K562 (cell line): ENCODE data around the gene N4BP3. TPM values are rescaled to one million over a fixed set of nuclear protein-coding genes. Genes with fewer than 3 reads are reported as not detected.

ENCODE experiments used
- ATAC-seq: fragments of 200-7000 bp; cut with Tn5 transposase; 3 replicates; pipeline ENCODE4 v1.9.1; 2020; ENCODE audit warnings: moderate library complexity
- BruUV-seq: library from RNA; stranded (reverse); fragments of 400-500 nt; replicated peaks from 2 replicates; lab custom pipeline; 2021; lab: Mats Ljungman, UMichigan
- CTCF ChIA-PET: fragments of 300-600 bp; formaldehyde crosslinking; extraction: SDS; loops from one replicate; lab custom pipeline; 2021; ENCODE audit warnings: low intra/inter-chr PET ratio; lab: Yijun Ruan, JAX
- POLR2A ChIA-PET: fragments of 300-600, 350-650 bp; sonication (Branson Sonifier 250); formaldehyde crosslinking; extraction: SDS; loops from one replicate; lab custom pipeline; 2021; ENCODE audit warnings: antibody characterized with exemption, inconsistent platforms; lab: Yijun Ruan, JAX
- DNase-seq, 4 experiments: peaks; one replicate each; pipeline versions ENCODE4 v3.0.0 to v3.0.0-alpha.2; 2011 to 2018; ENCODE audit warnings: low spot score in 3 of 4, mixed read lengths in 3 of 4; ENCODE audit errors: extremely low read depth in 1 of 4
- FAIRE-seq: peaks from 2 replicates; lab custom pipeline; 2011; peaks lifted over from hg19 to GRCh38; lab: Jason Lieb, UNC
- H2AFZ ChIP-seq: 2 replicates; pipeline ENCODE4 v1.6.0; 2011; ENCODE audit warnings: low read depth, low read length, control low read depth, inconsistent platforms
- H3K27ac ChIP-seq: fragments of 200-600 bp; 3 replicates; pipeline ENCODE4 v1.8.0; 2011; ENCODE audit warnings: low read depth, mild to moderate bottlenecking, control low read depth, inconsistent platforms, low read length, moderate library complexity, mixed read lengths; ENCODE audit errors: extremely low read depth
- H3K27me3 ChIP-seq, 2 experiments: fragments of 300-600 bp in 1 of 2; 2 replicates in 1 of 2; 3 replicates in 1 of 2; pipeline versions ENCODE4 v1.6.0 to v1.8.0; 2011; ENCODE audit warnings: inconsistent platforms in 2 of 2, low read length in 2 of 2, mild to moderate bottlenecking in 1 of 2, mixed read lengths in 1 of 2, moderate library complexity in 1 of 2; ENCODE audit not compliant: control insufficient read depth in 2 of 2, insufficient read depth in 2 of 2
- H3K36me3 ChIP-seq: fragments of 300-600 bp; 3 replicates; pipeline ENCODE4 v1.8.0; 2011; ENCODE audit warnings: mild to moderate bottlenecking, low read length, inconsistent platforms; ENCODE audit not compliant: control insufficient read depth, insufficient read depth
- H3K4me1 ChIP-seq, 2 experiments: fragments of 200-600 bp in 1 of 2; replicated peaks in 1 of 2; 2 replicates in 1 of 2; 3 replicates in 1 of 2; pipeline versions ENCODE4 v1.5.1 to v1.8.0; 2011; ENCODE audit warnings: inconsistent platforms in 2 of 2, low read length in 2 of 2, mild to moderate bottlenecking in 1 of 2, mixed read lengths in 1 of 2, moderate library complexity in 1 of 2; ENCODE audit not compliant: control insufficient read depth in 2 of 2, insufficient read depth in 2 of 2
- H3K4me2 ChIP-seq: 2 replicates; pipeline ENCODE4 v1.6.1; 2011; ENCODE audit warnings: low read length, control low read depth, inconsistent platforms, mixed read lengths; ENCODE audit not compliant: insufficient read depth
- H3K4me3 ChIP-seq: fragments of 200-600 bp; sonication (generic), shearing (Covaris generic); 2 replicates; pipeline ENCODE4 v1.5.1; 2016; ENCODE audit warnings: control low read depth, inconsistent platforms
- H3K79me2 ChIP-seq: fragments of 200-600 bp; 3 replicates; pipeline ENCODE4 v1.8.0; 2011; ENCODE audit warnings: low read length, inconsistent platforms; ENCODE audit not compliant: control insufficient read depth, insufficient read depth
- H3K9ac ChIP-seq, 2 experiments: 2 replicates each; pipeline versions ENCODE4 v1.6.0 to v1.6.1; 2011; ENCODE audit warnings: low read depth in 2 of 2, low read length in 2 of 2, control low read depth in 1 of 2, inconsistent platforms in 1 of 2, mild to moderate bottlenecking in 1 of 2, mixed read lengths in 1 of 2; ENCODE audit not compliant: insufficient read depth in 1 of 2
- H3K9me1 ChIP-seq: one replicate; pipeline ENCODE4 v1.6.0; 2011; ENCODE audit warnings: inconsistent platforms, mild to moderate bottlenecking, low read length, moderate library complexity; ENCODE audit not compliant: control insufficient read depth, insufficient read depth
- H3K9me3 ChIP-seq: replicated peaks from 2 replicates; pipeline ENCODE4 v1.5.1; 2011; ENCODE audit warnings: low read depth, low read length, inconsistent platforms; ENCODE audit not compliant: control insufficient read depth, insufficient read depth
- H4K20me1 ChIP-seq: replicated peaks from 2 replicates; pipeline ENCODE4 v1.6.1; 2011; ENCODE audit warnings: low read length, inconsistent platforms, mixed read lengths; ENCODE audit not compliant: control insufficient read depth, insufficient read depth
- ARID3B ChIP-seq: fragments of 250-450 bp; sonication (Bioruptor Pico); IDR thresholded peaks from 2 replicates; pipeline ENCODE4 v1.4.0; 2020; ENCODE audit warnings: borderline replicate concordance
- BDP1 ChIP-seq: IDR thresholded peaks from 3 replicates; pipeline ENCODE4 v1.6.1; 2011; ENCODE audit not compliant: insufficient read length, insufficient read depth
- CEBPG ChIP-seq, 3 experiments: fragments of 200-800 bp in 1 of 3; sonication (Bioruptor generic) in 1 of 3; sonication (generic) in 1 of 3; formaldehyde crosslinking in 1 of 3; IDR thresholded peaks in 2 of 3; conservative IDR thresholded peaks in 1 of 3; 2 replicates each; pipeline versions ENCODE4 v1.6.1 to v1.8.0; 2016 to 2022; ENCODE audit warnings: missing compliant biosample characterization in 2 of 3, missing genetic modification characterization in 2 of 3, mild to moderate bottlenecking in 1 of 3, missing genetic modification reagents in 1 of 3
- DDX20 ChIP-seq: fragments of 450-650 bp; IDR thresholded peaks from 2 replicates; pipeline ENCODE4 v1.6.1; 2016; ENCODE audit warnings: missing genetic modification characterization, low read depth, mild to moderate bottlenecking, missing compliant biosample characterization, moderate library complexity
- HNRNPK ChIP-seq: fragments of 200-400 bp; formaldehyde crosslinking; IDR thresholded peaks from one replicate; pipeline ENCODE4 v1.6.1; 2018; ENCODE audit warnings: mild to moderate bottlenecking, low read depth, low read length; ENCODE audit not compliant: poor library complexity, severe bottlenecking
- PCBP2 ChIP-seq: fragments of 200-400 bp; formaldehyde crosslinking; IDR thresholded peaks from 2 replicates; pipeline ENCODE4 v1.6.1; 2018; ENCODE audit warnings: low read length, low read depth, mild to moderate bottlenecking, moderate library complexity; ENCODE audit not compliant: poor library complexity, severe bottlenecking
- RBM25 ChIP-seq: fragments of 200-400 bp; formaldehyde crosslinking; IDR thresholded peaks from 2 replicates; pipeline ENCODE4 v1.6.1; 2018; ENCODE audit warnings: low read length, low read depth, moderate library complexity; ENCODE audit not compliant: severe bottlenecking
- SIX5 ChIP-seq, 2 experiments: IDR thresholded peaks; 2 replicates each; pipeline ENCODE4 v1.6.1; 2011; ENCODE audit warnings: low read length in 2 of 2, borderline replicate concordance in 1 of 2, low read depth in 1 of 2, mild to moderate bottlenecking in 1 of 2, moderate library complexity in 1 of 2; ENCODE audit not compliant: insufficient read depth in 1 of 2
- SMARCE1 ChIP-seq: fragments of 450-650 bp; IDR thresholded peaks from 2 replicates; pipeline ENCODE4 v1.7.1; 2016; ENCODE audit warnings: mild to moderate bottlenecking
- XRCC4 ChIP-seq: IDR thresholded peaks from one replicate; pipeline ENCODE4 v1.6.1; 2011; ENCODE audit not compliant: insufficient read depth, insufficient read length; ENCODE audit errors: extremely low read depth
- ZC3H11A ChIP-seq: IDR thresholded peaks from 2 replicates; pipeline ENCODE4 v1.6.1; 2012; ENCODE audit warnings: low read depth, low read length, improper control_type of control experiment
- ZNF239 ChIP-seq: fragments of 250-450 bp; sonication (Bioruptor Pico); IDR thresholded peaks from 2 replicates; pipeline ENCODE4 v1.4.0; 2020; ENCODE audit warnings: mild to moderate bottlenecking
- ZNF24 ChIP-seq: fragments of 450-650 bp; IDR thresholded peaks from 2 replicates; pipeline ENCODE4 v1.6.1; 2016
- ZNF280A ChIP-seq: fragments of 450-650 bp; IDR thresholded peaks from 2 replicates; pipeline ENCODE4 v1.6.1; 2018; ENCODE audit warnings: mild to moderate bottlenecking, low read depth; ENCODE audit not compliant: partially characterized antibody
- ZSCAN32 ChIP-seq: fragments of 450-650 bp; formaldehyde crosslinking; IDR thresholded peaks from 2 replicates; pipeline ENCODE4 v1.4.0; 2020; ENCODE audit warnings: mild to moderate bottlenecking, moderate library complexity
- WGBS: fragments of 100-300 bp; shearing (Covaris generic); methylation state at CpG from one replicate; pipeline ENCODE4 v1.1.6; 2016; ENCODE audit warnings: low coverage, mixed read lengths; ENCODE audit not compliant: insufficient coverage; ENCODE audit errors: missing lambda C conversion rate; 5-methylcytosine and 5-hydroxymethylcytosine counted together
- in situ Hi-C: fragments of 300-500 bp; cut with MboI; formaldehyde crosslinking; loops from 4 replicates; pipeline ENCODE4 v1.15.0; 2018; ENCODE audit warnings: inconsistent platforms, mixed read lengths
- intact Hi-C: fragments of 100-400 bp; cut with micrococcal nuclease; formaldehyde crosslinking; loops from 2 replicates; pipeline ENCODE4 v1.14.2; 2022
- polyA plus RNA-seq, 8 experiments: library from polyadenylated mRNA; depleted of rRNA in 4 of 8; stranded (reverse) in 5 of 8; unstranded in 3 of 8; fragments of >200 nt; fragmentation: Nextera tagmentation in 2 of 8; fragmentation: Illumina TruSeq in 1 of 8; extraction: Ambion mirVana in 2 of 8; extraction: Trizol in 1 of 8; gene quantifications; 2 replicates each; pipeline versions ENCODE4 v1.2.1 to v1.2.3, GENCODE V29; 2011 to 2014; ENCODE audit warnings: inconsistent platforms in 1 of 8, missing spikeins in 1 of 8
- total RNA-seq, 7 experiments: library from RNA; depleted of rRNA in 6 of 7; stranded (reverse); fragments of >200 nt in 6 of 7; fragmentation: Illumina TruSeq in 2 of 7; extraction: Trizol in 2 of 7; gene quantifications; 2 replicates each; pipeline versions ENCODE4 v1.2.1 to v1.2.3, GENCODE V29; 2011 to 2021; ENCODE audit warnings: low replicate concordance in 1 of 7

Gene N4BP3
- total and polyA plus RNA-seq, 9 of the 15 experiments (the other 6 are each of a cell fraction or from before 2014, with no cell fraction given): 0.06 to 7.0 (median 2.4) TPM

- TF ChIP-seq CEBPG (CRISPR knock-in tag; IDR thresholded peaks at IDR 0.05) (no peak; the same call in 1 of the 2 replicates), CEBPG (tag; conservative IDR thresholded peaks at IDR 0.05 in 1 of 2, IDR thresholded peaks at IDR 0.05 in 1 of 2) (0 out of 4 replicates have a peak, but pooled peaks of 1 of the 2 experiments have one; percentile 11), ZNF24 (peak; percentile 49; the same call in 1 of the 2 replicates), RBM25 (peak; percentile 82)
These were observed 32.5 kb upstream of the N4BP3 start (continued) for GRCh38 chr5:178080618-178081410.

- WGBS: 2% methylated on average over 9 of the region's 12 CpGs
- Histone ChIP-seq H3K27me3 (peaks cover 2 to 14% of the 10 kb centered on the region in 2 experiments; a peak in 2 of 5 replicates), H3K4me1 (peaks cover 15 to 16% of the 10 kb centered on the region in 2 experiments; a peak in 4 of 5 replicates), H3K4me3 (no peak overlapping the region), H2AFZ (peak overlapping the region; percentile 44; the same call in 1 of the 2 replicates), H3K27ac (no peak overlapping the region), H3K79me2 (no peaks in the 10 kb centered on the region), H3K9me3 (no peaks in the 10 kb centered on the region), H3K9me1 (no peaks in the 10 kb centered on the region), H3K36me3 (no peaks in the 10 kb centered on the region), H3K4me2 (peak overlapping the region; percentile 10), H3K9ac (peak overlapping the region in 1 of 2 experiments; percentile 65; a peak in 1 of 4 replicates), H4K20me1 (no peaks in the 10 kb centered on the region)
- no TSS peak for BruUV-seq
- CTCF ChIA-PET: interaction anchor here (0.7 kb wide), 1 partner anchor 63 kb away, joined by 3 read pairs; no protein-coding TSS in a partner anchor
- POLR2A ChIA-PET: interaction anchor here (0.6 to 1.0 kb wide), 3 partner anchors 8 to 1145 kb away, joined by 3 read pairs; no protein-coding TSS in a partner anchor
- intact Hi-C loops (no loop called here), in situ Hi-C loops (no loop called here)
- peak in 3 of 4 experiments; percentile 35 to 45 (median 37) for DNase-seq
- FAIRE-seq: peak; percentile 35
- ATAC-seq: peak; percentile 67
- no peak for TF ChIP-seq BDP1
- TF ChIP-seq ZNF280A: no peak
- TF ChIP-seq DDX20: no peak
- TF ChIP-seq HNRNPK: no peak
- TF ChIP-seq ZNF239: peak; percentile 72
- no peak for TF ChIP-seq SMARCE1
- no peak for TF ChIP-seq PCBP2
- TF ChIP-seq ZSCAN32 (CRISPR knock-in tag): no peak
- no peak for TF ChIP-seq XRCC4
- TF ChIP-seq ARID3B (CRISPR knock-in tag): no peak
- no peak for TF ChIP-seq ZC3H11A
- TF ChIP-seq SIX5 (IDR thresholded peaks at IDR 0.05; ENCODE audit: borderline replicate concordance in 1 of 2, insufficient read depth in 1 of 2, low read depth in 1 of 2, low read length in 2 of 2): no peak
These were observed 31.6 kb upstream of the N4BP3 start for GRCh38 chr5:178081571-178082243.
